HEK293 (cell line): Measurements from ENCODE around the gene TMEM200A.

Experiments used
- CTCF ChIA-PET: fragments of 350-600 bp; formaldehyde crosslinking; extraction: SDS; loops from one replicate; lab custom pipeline; 2021; ENCODE audit warnings: antibody characterized with exemption; lab: Yijun Ruan, JAX
- POLR2A ChIA-PET: fragments of 300-600 bp; formaldehyde crosslinking; extraction: SDS; loops from one replicate; lab custom pipeline; 2020; ENCODE audit warnings: antibody characterized with exemption, inconsistent platforms; lab: Yijun Ruan, JAX
- H3K27ac ChIP-seq: fragments of 200-500 bp; sonication (Bioruptor generic); 2 replicates; pipeline ENCODE4 v1.5.1; 2014; ENCODE audit warnings: low read depth, low read length, control low read depth, inconsistent platforms; ENCODE audit errors: extremely low read depth
- H3K36me3 ChIP-seq, 2 experiments: fragments of 200-500 bp in 1 of 2; sonication (Bioruptor generic) in 1 of 2; 1 replicate in 1 of 2; 2 replicates in 1 of 2; pipeline ENCODE4 v1.5.1; 2014 to 2017; ENCODE audit warnings: inconsistent platforms in 2 of 2, low read length in 2 of 2; ENCODE audit not compliant: control insufficient read depth in 2 of 2, insufficient read depth in 1 of 2
- H3K4me1 ChIP-seq: fragments of 200-500 bp; sonication (Bioruptor generic); 2 replicates; pipeline ENCODE4 v1.5.1; 2014; ENCODE audit warnings: mild to moderate bottlenecking, low read length, inconsistent platforms; ENCODE audit not compliant: control insufficient read depth, insufficient read depth
- H3K4me3 ChIP-seq: 2 replicates; pipeline ENCODE4 v1.5.1; 2011; ENCODE audit warnings: low read depth, mild to moderate bottlenecking, control low read depth, low read length, moderate library complexity
- H3K9me3 ChIP-seq: fragments of 200-500 bp; sonication (Bioruptor generic); 2 replicates; pipeline ENCODE4 v1.5.1; 2014; ENCODE audit warnings: low read depth, low read length, inconsistent platforms; ENCODE audit not compliant: control insufficient read depth, insufficient read depth
- BCL11B ChIP-seq: fragments of 450-650 bp; formaldehyde crosslinking; IDR thresholded peaks from 2 replicates; pipeline ENCODE4 v1.5.1; 2016; ENCODE audit warnings: low read depth, missing biosample characterization, missing genetic modification characterization
- GLI2 ChIP-seq: fragments of 450-650 bp; formaldehyde crosslinking; IDR thresholded peaks from 2 replicates; pipeline ENCODE4; 2017; ENCODE audit warnings: missing biosample characterization, missing genetic modification characterization, low read depth, borderline replicate concordance
- REST ChIP-seq: fragments of 450-650 bp; formaldehyde crosslinking; IDR thresholded peaks from 2 replicates; pipeline ENCODE4 v1.5.1; 2016; ENCODE audit warnings: missing biosample characterization, missing genetic modification characterization
- SCRT2 ChIP-seq: fragments of 450-650 bp; formaldehyde crosslinking; IDR thresholded peaks from 2 replicates; pipeline ENCODE4 v1.5.1; 2016; ENCODE audit warnings: missing biosample characterization, missing genetic modification characterization
- TCF7L2 ChIP-seq: IDR thresholded peaks from 2 replicates; pipeline ENCODE4 v1.6.1; 2011; ENCODE audit warnings: low read depth, mild to moderate bottlenecking, inconsistent platforms, low read length, moderate library complexity, borderline replicate concordance
- ZBTB1 ChIP-seq: fragments of 450-650 bp; formaldehyde crosslinking; IDR thresholded peaks from 2 replicates; pipeline ENCODE4 v1.5.1; 2016; ENCODE audit warnings: missing biosample characterization, missing genetic modification characterization
- ZEB2 ChIP-seq: fragments of 450-650 bp; formaldehyde crosslinking; IDR thresholded peaks from 2 replicates; pipeline ENCODE4 v1.5.1; 2016; ENCODE audit warnings: missing biosample characterization, missing genetic modification characterization
- ZNF10 ChIP-seq: fragments of 450-650 bp; formaldehyde crosslinking; IDR thresholded peaks from 2 replicates; pipeline ENCODE4 v1.5.1; 2017; ENCODE audit warnings: missing biosample characterization, missing genetic modification characterization
- ZNF121 ChIP-seq: fragments of 450-650 bp; formaldehyde crosslinking; IDR thresholded peaks from 2 replicates; pipeline ENCODE4 v1.5.1; 2016; ENCODE audit warnings: missing biosample characterization, missing genetic modification characterization
- ZNF138 ChIP-seq: fragments of 450-650 bp; formaldehyde crosslinking; IDR thresholded peaks from 2 replicates; pipeline ENCODE4 v1.5.1; 2016; ENCODE audit warnings: missing biosample characterization, missing genetic modification characterization, borderline replicate concordance
- ZNF157 ChIP-seq: fragments of 450-650 bp; formaldehyde crosslinking; IDR thresholded peaks from 2 replicates; pipeline ENCODE4 v1.5.1; 2016; ENCODE audit warnings: missing biosample characterization, missing genetic modification characterization
- ZNF223 ChIP-seq: fragments of 450-650 bp; formaldehyde crosslinking; IDR thresholded peaks from 2 replicates; pipeline ENCODE4 v1.5.1; 2016; ENCODE audit warnings: missing biosample characterization, missing genetic modification characterization
- ZNF280C ChIP-seq: fragments of 450-650 bp; formaldehyde crosslinking; IDR thresholded peaks from 2 replicates; pipeline ENCODE4 v1.5.1; 2016; ENCODE audit warnings: missing biosample characterization, missing genetic modification characterization
- ZNF350 ChIP-seq: fragments of 450-650 bp; formaldehyde crosslinking; IDR thresholded peaks from 2 replicates; pipeline ENCODE4 v1.5.0; 2017; ENCODE audit warnings: missing biosample characterization, mild to moderate bottlenecking, missing genetic modification characterization
- ZNF37A ChIP-seq: fragments of 450-650 bp; IDR thresholded peaks from 2 replicates; pipeline ENCODE4 v1.5.1; 2018; ENCODE audit warnings: missing biosample characterization, missing genetic modification characterization
- ZNF488 ChIP-seq: fragments of 450-650 bp; formaldehyde crosslinking; IDR thresholded peaks from 2 replicates; pipeline ENCODE4 v1.5.1; 2016; ENCODE audit warnings: missing biosample characterization, missing genetic modification characterization
- ZNF501 ChIP-seq: fragments of 450-650 bp; formaldehyde crosslinking; IDR thresholded peaks from 2 replicates; pipeline ENCODE4 v1.5.1; 2016; ENCODE audit warnings: missing biosample characterization, missing genetic modification characterization
- ZNF639 ChIP-seq: fragments of 450-650 bp; formaldehyde crosslinking; IDR thresholded peaks from 2 replicates; pipeline ENCODE4 v1.5.1; 2016; ENCODE audit warnings: missing biosample characterization, missing genetic modification characterization
- ZNF645 ChIP-seq: fragments of 450-650 bp; formaldehyde crosslinking; IDR thresholded peaks from 2 replicates; pipeline ENCODE4; 2016; ENCODE audit warnings: missing biosample characterization, missing genetic modification characterization
- ZNF658 ChIP-seq: fragments of 450-650 bp; formaldehyde crosslinking; IDR thresholded peaks from 2 replicates; pipeline ENCODE4; 2016; ENCODE audit warnings: missing biosample characterization, missing genetic modification characterization

TMEM200A gene

GRCh38 chr6:130466052-130466747, 100.4 kb downstream of the TMEM200A start (continued):
- TF ChIP-seq ZNF280C = no peak
- no peak for TF ChIP-seq ZNF121
- no peak for TF ChIP-seq ZNF223 (tag by site-specific recombination)
- no peak for TF ChIP-seq ZNF658 (tag by site-specific recombination)
- TF ChIP-seq GLI2 (tag by site-specific recombination) = no peak
- no peak for TF ChIP-seq BCL11B (tag by site-specific recombination)
- TF ChIP-seq ZNF488 = no peak
- TF ChIP-seq TCF7L2 = no peak
- TF ChIP-seq REST (tag by site-specific recombination) = no peak
- TF ChIP-seq, all 188 proteins: peak for 0

GRCh38 chr6:130466748-130467061, 100.9 kb downstream of the TMEM200A start:
- Histone ChIP-seq H3K36me3 (no peaks in the 10 kb centered on the region), H3K4me1 (no peaks in the 10 kb centered on the region), H3K27ac (no peak overlapping the region), H3K9me3 (no peaks in the 10 kb centered on the region), H3K4me3 (no peak overlapping the region)
- no peak for TF ChIP-seq ZNF138
- peak; percentile 76 for TF ChIP-seq SCRT2
- TF ChIP-seq ZNF645 (tag by site-specific recombination) = no peak
- POLR2A ChIA-PET = no interaction called here
- CTCF ChIA-PET = interaction anchor here (0.7 to 1.1 kb wide), 2 partner anchors 101 to 380 kb away, joined by 3 read pairs; no protein-coding TSS in a partner anchor

GRCh38 chr6:130467146-130468050, 101.6 kb downstream of the TMEM200A start:
- H3K9me3 ChIP-seq = no peaks in the 10 kb centered on the region
- H3K27ac ChIP-seq = no peak overlapping the region
- H3K4me3 ChIP-seq = no peak overlapping the region
- H3K36me3 ChIP-seq = no peaks in the 10 kb centered on the region
- CTCF ChIA-PET = interaction anchor here (0.6 to 0.7 kb wide), 3 partner anchors 97 to 593 kb away, joined by 3 read pairs; no protein-coding TSS in a partner anchor
- H3K4me1 ChIP-seq = no peaks in the 10 kb centered on the region
- POLR2A ChIA-PET = no interaction called here
- TF ChIP-seq ZNF157 (tag by site-specific recombination) (no peak), ZEB2 (tag by site-specific recombination) (no peak), ZNF10 (tag by site-specific recombination) (no peak), ZNF501 (no peak), ZNF645 (tag by site-specific recombination) (no peak), ZBTB1 (tag by site-specific recombination) (no peak), ZNF639 (tag by site-specific recombination) (no peak), ZNF350 (tag by site-specific recombination) (no peak), ZNF37A (no peak)
